CD4-positive, alpha-beta T cell treated with Interleukin-10 for 1 hour (primary cell): ENCODE measurements around the gene AFTPH.

Source experiments
- DNase-seq: peaks from one replicate; pipeline ENCODE4 v3.0.0-alpha.2; 2020

Gene AFTPH

DNA sequence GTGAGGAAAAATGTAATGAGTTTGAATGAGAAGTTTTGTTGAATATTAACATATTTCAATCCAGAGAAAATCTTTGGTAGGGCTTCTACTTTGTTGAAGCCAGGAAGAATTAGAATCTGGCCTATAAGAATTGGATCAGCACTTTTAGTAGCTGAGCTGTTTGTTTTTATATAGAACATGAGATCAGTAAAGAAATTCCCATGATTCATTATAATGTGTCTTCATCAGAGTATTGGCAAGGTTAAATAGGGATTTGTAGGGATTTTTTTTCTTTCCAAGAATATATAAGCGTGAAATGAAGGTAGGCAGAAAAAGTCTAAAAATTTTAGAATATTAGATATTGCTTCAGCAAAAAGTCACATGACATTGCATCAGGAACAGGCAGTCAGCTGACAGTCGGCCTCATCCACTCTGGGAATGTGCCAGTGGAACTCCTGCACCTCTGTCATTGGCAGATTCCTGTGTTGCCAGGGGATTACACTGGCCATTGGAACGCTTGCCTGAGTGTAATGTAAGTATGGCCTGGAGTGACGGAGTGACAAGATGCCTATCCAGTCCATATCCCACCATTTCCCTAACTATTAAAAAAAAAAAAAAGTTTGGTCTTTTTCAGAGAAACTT is 69.0 kb downstream of the AFTPH start:
- no peak for DNase-seq

- DNase-seq, result no peak
Observed at GRCh38 chr2:64594226-64594989, 70.3 kb downstream of the AFTPH start.

- no peak for DNase-seq
Observed at GRCh38 chr2:64595397-64596176, 71.5 kb downstream of the AFTPH start.

GRCh38 chr2:64598226-64598625 is 74.1 kb downstream of the AFTPH start:
- no peak for DNase-seq

DNA sequence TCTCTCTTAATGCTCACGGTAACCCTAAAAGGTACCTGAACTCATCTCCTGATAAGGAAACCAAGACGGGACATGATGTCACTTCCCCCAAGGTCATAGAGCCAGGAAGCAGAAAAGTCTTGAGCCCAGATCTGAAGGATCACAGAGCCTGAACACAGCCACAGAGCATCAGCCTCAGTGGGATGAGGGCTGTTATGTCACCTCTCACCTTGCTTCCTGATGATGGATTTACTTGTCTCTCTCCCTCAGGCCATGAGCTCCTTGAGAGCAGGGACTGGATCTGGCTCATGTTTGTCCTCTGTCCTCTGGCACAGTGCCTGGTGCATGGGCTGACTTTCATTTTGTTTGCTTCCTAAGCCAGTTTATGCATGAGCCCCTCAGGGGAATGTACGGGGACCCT is 75.3 kb downstream of the AFTPH start:
- no peak for DNase-seq

DNA sequence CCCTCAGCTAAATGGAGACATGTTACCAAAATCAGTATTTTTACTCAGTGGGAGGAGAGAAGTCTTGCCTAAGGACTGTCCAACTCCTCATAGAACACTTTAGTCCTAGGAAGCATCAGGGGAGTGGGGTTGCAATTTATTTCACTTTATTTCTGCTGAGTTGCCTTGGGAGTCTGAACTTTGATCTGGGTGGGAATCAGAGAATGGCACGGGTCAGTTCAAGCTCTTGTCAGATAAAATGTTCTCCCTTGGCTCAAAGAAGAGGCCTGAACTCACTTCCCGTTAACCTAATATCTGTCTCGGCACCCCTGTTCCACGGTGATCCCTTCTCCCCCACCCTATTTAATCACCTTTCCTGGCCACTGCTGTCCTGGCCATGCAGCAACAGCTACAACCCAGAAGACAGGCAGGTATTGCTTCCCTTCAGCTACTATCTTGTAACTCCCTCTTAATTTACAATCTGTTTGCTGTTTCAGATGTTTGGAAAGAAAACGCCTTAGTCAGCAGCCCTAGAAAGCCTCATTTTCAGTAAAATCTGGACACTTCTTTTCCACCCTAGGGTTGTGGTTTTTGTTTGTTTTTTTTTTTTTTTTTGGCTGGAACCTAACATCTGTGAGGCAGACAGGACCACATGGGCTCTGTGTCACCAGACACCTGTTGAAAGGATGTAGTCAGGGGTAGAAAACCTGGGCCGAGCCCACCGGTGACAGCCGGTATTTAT is 77.1 kb downstream of the AFTPH start:
- no peak for DNase-seq

- no peak for DNase-seq
Observed at GRCh38 chr2:64601785-64602391, 77.8 kb downstream of the AFTPH start.

DNA sequence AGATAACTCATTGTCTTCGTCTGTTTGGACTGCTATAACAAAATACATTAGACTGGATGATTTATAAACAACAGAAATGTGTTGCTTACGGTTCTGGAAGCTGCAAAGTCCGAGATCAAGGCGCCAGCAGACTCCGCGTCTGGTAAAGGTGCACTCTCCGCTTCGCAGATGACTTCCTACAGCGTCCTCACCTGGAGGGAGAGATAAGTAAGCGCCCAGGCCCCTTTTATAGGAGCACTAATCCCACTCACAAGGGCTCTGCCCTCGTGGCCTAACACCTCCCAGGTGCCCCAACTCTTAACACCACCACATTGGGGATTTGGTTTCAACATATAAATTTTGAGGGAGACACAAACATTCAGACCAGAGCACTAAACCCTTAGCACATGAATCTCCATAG is 78.3 kb downstream of the AFTPH start:
- DNase-seq, result no peak

DNA sequence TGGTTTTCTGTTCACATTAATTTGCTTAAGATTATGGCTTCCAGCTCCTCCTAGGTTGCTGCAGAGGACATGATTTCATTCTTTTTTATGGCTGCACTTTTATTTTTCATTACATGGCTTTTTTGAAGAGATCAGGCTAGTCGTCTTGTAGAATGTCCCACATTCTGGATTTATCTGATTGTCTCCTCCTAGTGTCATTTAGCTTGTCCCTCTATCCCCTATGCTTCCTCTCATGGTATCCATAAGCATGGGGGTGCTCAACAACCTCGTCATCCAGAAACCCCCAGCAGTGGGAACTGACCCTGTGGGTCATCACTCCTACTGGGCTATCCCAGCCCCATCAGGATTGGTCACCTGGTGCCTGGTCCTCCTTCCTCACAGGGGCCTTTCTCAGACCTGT is 80.0 kb downstream of the AFTPH start:
- no peak for DNase-seq

GRCh38 chr2:64605026-64605471 is 80.9 kb downstream of the AFTPH start:
- DNase-seq, result no peak

DNA sequence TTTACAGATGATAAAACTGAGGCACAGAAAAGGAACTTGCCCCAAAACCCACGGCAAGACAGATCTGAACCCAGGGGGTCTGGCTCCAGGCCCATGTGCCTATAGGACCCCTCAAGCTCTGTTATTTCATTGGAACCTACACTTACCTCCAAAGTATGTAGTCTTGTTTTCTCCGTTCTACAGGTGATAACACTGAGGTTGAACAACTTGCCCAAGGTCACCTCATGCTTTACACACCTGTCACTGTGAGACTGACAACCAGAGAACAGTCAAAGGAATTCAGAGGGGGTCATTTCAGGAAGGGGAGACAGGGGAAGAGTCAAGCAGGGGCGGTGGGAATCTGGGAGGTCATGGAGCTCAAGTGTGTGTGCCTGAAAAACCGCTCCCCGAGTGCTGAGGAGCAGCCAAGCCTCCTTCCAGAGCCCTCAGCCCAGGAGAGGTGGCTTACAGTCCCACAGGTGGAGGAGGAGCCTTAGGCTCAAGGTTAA is 81.9 kb downstream of the AFTPH start:
- DNase-seq, result no peak

DNA sequence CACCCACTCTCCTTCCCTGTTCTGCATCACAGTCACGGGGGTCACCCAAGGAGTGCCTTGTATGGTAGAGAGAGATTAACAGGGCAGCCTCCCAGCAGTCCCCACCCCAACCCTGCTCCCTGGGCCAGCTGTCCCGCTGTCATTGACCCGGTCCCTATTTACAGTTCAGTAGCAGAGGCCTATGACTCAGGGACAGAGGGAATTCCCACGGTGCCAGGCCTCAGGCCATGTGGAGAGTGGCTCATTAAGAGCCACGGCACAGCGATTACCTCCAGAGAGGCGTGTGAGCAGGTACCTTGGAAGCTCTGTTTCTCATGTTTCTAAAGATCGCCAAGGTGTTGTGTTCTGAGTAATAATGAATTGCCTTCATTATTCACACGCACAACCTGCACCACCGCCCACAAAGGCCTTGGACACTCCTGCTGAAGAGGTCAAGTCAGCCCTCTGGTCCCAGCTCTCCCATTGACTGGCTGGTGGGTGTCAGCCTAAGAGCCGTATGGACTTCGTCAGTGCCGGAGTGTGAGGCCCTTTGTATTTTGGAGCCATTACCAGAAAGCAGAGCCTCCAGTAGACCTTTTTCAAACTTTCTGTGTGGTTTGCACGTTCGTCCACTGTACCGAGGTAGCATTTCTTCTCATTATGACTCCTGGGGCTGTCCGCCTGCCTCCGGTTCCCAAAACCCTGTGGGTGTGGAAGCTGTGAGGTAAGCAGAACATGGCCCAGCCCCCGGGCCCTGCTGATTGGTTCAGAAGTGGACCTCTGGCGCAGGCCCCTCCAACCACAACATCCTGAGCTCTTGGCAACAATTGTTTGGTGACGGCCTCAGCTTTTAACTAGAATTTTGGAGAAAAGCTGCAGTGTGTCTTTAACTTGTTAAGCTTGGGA is 82.6 kb downstream of the AFTPH start:
- DNase-seq, result peak; percentile 91

DNA sequence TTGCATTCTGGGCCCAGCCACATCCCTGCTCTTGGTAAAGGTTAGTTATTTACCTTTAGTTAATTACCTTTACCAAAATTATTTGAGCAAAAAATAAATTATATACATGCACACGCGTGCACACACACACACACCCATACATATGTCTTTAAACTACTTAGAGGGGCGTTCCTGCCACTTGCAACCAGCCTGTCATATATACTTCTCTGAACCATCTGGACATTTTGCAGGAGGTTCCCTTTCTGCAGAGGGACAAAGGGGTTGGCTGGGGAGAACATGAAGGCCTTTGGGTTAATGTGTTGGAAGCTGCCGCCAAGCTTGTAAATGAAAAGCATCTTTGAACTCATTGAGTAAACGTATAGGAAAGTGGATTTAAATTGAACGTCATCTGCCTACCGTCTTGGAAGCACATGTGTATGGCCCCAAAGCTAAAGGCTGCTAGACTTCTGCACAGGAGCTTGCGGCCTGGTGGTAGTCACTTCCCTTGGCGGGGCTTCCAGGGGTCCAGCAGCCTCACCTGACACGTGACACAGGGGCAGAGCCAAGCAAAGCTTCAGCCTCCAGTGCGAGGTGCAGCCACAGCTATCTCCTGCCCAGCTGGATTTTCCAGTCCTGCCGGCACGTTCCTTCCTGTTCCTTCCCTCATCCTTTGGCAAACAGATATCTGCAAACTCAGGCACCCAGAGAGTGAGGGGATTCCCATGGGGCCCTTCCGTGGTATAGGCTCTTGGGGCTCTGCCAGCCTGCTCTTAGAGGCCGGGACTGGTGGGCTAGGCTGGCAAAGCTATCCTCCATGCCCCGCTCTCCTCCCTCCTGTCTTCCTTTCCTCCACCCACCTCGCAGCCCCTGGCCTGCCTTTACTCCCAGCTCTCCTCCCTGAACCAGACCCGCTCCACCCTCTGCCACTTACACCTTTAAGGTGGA is 83.5 kb downstream of the AFTPH start:
- DNase-seq, result no peak

GRCh38 chr2:64608867-64609226 is 84.7 kb downstream of the AFTPH start:
- DNase-seq, result no peak

DNA sequence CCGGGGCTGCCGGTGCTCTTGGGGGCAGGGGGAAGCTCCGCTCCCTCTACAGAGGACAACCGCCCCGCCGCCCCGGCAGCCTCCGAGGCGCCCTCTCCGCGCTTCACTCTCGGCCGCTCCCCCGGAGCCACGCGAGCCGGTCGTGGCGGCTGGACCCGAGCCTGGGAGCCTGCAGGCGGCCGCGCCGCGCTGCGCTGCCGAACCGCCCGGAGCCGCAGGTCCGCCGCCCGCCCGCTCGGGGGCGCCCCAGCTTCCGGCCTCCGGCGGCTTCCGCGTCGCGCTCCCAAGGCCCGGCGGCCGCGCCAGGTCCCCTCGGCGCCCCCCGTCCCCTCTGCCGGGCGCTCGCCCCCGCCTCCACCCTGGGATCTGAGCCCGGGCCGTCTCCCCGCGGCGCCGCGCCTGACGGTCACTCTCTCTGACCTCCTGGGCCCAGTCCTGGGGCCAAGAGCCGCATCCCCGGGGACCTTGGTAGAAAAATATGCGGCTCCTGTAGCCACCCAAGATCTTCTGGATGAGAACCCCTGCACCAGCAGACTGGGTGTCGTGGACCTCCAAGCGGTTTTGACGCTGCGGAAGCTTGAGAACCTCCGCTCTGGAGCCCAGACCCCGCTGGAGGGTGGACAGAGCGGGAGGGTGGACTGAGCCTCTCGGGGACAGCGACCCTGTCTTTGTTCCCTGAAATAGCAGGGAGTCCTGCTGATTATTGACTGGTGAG is 85.3 kb downstream of the AFTPH start:
- DNase-seq, result peak; percentile 73

- DNase-seq, result no peak
Observed at GRCh38 chr2:64609942-64610281, 85.8 kb downstream of the AFTPH start.

- no peak for DNase-seq
Observed at GRCh38 chr2:64610316-64610855, 86.3 kb downstream of the AFTPH start.

DNA sequence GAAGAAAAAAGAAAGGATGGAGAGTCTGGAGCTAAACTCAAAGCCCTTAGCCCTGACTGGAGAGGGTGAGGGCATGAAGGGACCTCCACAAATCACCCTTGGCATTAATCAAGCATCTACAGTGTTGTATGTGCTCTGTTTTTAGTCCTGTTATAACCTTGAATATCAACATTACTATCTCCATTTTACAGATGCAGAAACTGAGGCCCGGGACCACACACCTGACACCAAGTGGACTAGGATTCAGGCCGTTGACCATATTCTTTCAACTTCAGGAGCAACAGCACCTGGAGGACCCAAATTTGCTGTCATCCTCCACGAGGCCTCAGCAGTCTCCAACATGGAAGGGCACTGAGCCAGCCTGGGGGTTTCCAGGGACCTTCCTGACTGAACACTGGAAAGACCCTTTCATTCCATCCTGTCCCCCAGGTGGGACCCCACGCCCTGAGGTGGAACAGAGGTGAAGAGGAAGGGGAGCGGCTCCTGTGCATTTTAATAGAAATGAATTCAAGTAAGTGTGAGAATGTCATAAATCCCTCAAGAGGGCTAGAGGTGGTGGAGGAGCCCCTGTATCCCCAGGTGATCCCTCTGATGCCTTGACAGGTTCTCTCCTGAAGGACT is 88.6 kb downstream of the AFTPH start:
- DNase-seq, result no peak

DNA sequence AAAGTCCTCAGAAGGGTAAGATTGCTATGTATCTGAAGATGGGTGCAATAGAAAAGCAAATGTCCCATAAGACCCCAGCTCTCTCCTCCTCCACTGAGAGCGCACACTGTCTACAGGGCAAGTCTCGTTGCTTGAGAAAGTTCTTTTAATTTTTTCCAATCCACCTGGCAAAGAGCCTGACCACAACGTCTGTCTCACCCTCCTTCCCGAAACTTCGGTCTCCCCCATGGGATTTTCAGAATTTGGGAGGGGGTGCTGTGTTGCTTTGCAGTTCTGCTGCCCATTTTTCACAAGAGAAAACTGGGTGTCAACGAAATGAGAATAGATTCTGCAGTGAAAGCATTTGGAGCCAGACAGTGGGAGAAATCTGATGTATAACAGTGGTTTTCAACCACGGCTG is 89.1 kb downstream of the AFTPH start:
- DNase-seq, result no peak
